ENCODE results near the gene ATG101. TPM values are rescaled to one million over a fixed set of nuclear protein-coding genes. Genes with fewer than 3 reads are reported as not detected.

The ATG101 gene
- polyA plus RNA-seq, 1 of the 3 experiments (the other 2 are of a cell fraction) = 160 TPM

DNA sequence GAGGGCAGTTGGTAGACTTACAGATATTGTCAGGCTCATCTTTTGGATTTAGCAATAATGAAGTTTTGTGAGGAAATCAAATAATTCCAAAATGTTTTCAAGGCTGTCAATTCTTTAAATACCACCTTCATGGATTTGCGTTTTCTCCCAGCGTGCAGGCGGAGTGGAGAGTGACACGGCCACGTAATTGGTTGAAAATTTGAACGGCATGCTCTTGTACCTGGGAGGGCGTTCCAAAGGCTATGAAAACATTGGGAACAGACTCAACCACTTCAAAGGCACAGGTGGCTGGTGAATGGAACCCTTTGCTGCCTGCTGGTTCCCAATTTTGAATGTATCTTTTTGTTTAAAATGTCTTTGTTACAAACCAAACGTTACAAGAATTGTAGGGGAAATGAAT is 22.1 kb downstream of the ATG101 start:
- no peaks in the 10 kb centered on the region for H4K20me1 ChIP-seq (ENCODE audit: insufficient read depth)
- WGBS (ENCODE audit: low lambda C conversion rate) = 59% methylated on average over 7 of the region's 8 CpGs
- TF ChIP-seq EZH2phosphoT487 (IDR thresholded peaks at IDR 0.05; ENCODE audit: borderline replicate concordance, low read depth) (no peak), TAF1 (IDR thresholded peaks at IDR 0.05; ENCODE audit: borderline replicate concordance, low read depth, low read length) (no peak), RCOR1 (IDR thresholded peaks at IDR 0.05; ENCODE audit: low read length) (no peak), EP300 (IDR thresholded peaks at IDR 0.05; ENCODE audit: borderline replicate concordance in 1 of 2, low read depth in 1 of 2, low read length in 1 of 2) (no peak), TEAD4 (IDR thresholded peaks at IDR 0.05; ENCODE audit: borderline replicate concordance, insufficient read depth) (no peak), GATA2 (CRISPR knock-in tag; IDR thresholded peaks at IDR 0.05) (no peak), ELF1 (IDR thresholded peaks at IDR 0.05) (no peak), NFIC (IDR thresholded peaks at IDR 0.05; ENCODE audit: borderline replicate concordance) (no peak), IRF3 (IDR thresholded peaks at IDR 0.05; ENCODE audit: low read depth, low read length) (no peak), JUND (IDR thresholded peaks at IDR 0.05) (no peak)
- TF ChIP-seq, protein P1, sequence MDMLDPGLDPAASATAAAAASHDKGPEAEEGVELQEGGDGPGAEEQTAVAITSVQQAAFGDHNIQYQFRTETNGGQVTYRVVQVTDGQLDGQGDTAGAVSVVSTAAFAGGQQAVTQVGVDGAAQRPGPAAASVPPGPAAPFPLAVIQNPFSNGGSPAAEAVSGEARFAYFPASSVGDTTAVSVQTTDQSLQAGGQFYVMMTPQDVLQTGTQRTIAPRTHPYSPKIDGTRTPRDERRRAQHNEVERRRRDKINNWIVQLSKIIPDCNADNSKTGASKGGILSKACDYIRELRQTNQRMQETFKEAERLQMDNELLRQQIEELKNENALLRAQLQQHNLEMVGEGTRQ (IDR thresholded peaks at IDR 0.05; ENCODE audit: borderline replicate concordance, low read depth, low read length) = no peak

DNA sequence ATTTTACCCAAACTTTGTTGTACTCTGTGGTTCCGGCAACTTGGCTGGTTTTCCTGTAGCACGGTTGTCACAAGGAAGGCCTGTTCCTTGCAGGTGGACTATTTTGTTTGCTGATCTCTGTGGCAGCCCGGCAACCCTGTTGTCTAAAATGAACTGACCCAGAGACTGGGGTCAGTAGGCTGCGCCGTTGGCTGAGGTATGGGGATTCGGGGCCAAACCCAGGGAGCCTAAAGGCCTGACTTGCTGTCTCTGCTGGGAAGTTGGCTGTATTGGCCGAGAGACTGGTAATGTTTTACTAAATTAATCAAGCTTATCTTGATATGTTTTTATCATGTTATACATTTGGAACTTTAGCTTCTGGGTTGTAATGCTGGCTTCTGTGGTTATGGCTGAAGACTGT is 23.6 kb downstream of the ATG101 start:
- H3K4me2 ChIP-seq = no peak overlapping the region
- H3K9me3 ChIP-seq = no peaks in the 10 kb centered on the region
- WGBS (ENCODE audit: low lambda C conversion rate) = 64% methylated on average over 7 of the region's 7 CpGs
- no peak overlapping the region for H2AFZ ChIP-seq (ENCODE audit: low read depth)
- H4K20me1 ChIP-seq (ENCODE audit: insufficient read depth) = no peaks in the 10 kb centered on the region
- ChIA-PET POLR2A (no interaction called here), CTCF (interaction anchor here (0.7 to 2.1 kb wide), 5 partner anchors 8 to 89 kb away, joined by 5 to 21 read pairs (median 6); no protein-coding TSS in a partner anchor)
- H3K27me3 ChIP-seq (ENCODE audit: insufficient read depth) = peaks cover 35% of the 10 kb centered on the region
- H3K4me1 ChIP-seq (ENCODE audit: control insufficient read depth in 1 of 2, insufficient read depth in 2 of 2, low read depth in 1 of 2, low read length in 1 of 2) = no peaks in the 10 kb centered on the region; a peak in 1 of 4 replicates
- H3K36me3 ChIP-seq (replicated peaks in 1 of 2; ENCODE audit: control insufficient read depth in 1 of 2, insufficient read depth in 2 of 2, low read length in 1 of 2) = no peaks in the 10 kb centered on the region
- H3K9me2 ChIP-seq = no peaks in the 10 kb centered on the region
- DNase-seq = peak; percentile 34
- no peaks in the 10 kb centered on the region for H3K79me2 ChIP-seq (ENCODE audit: insufficient read depth)
- no peaks in the 10 kb centered on the region for H3F3A ChIP-seq (replicated peaks; ENCODE audit: insufficient read depth)
- H3K4me3 ChIP-seq (ENCODE audit: low read depth in 2 of 2, low read length in 1 of 2) = no peak overlapping the region
- no peak overlapping the region for H3K27ac ChIP-seq (ENCODE audit: low read depth in 2 of 2, low read length in 1 of 2)
- no peak overlapping the region for H3K9ac ChIP-seq
- no peak for TF ChIP-seq GABPA (IDR thresholded peaks at IDR 0.05; ENCODE audit: low read depth)
- no peak for TF ChIP-seq CTCF (IDR thresholded peaks at IDR 0.05)
- no peak for TF ChIP-seq FOSL2 (IDR thresholded peaks at IDR 0.05; ENCODE audit: borderline replicate concordance, low read depth)
- no peak for TF ChIP-seq REST (IDR thresholded peaks at IDR 0.05; ENCODE audit: low read depth, low read length)
- TF ChIP-seq NFIC (IDR thresholded peaks at IDR 0.05; ENCODE audit: borderline replicate concordance) = no peak
- TF ChIP-seq USF1 (IDR thresholded peaks at IDR 0.05; ENCODE audit: borderline replicate concordance, low read depth) = no peak
- TF ChIP-seq JUND (IDR thresholded peaks at IDR 0.05) = no peak
- no peak for TF ChIP-seq FOXJ3 (CRISPR knock-in tag; IDR thresholded peaks at IDR 0.05)

More for the DNA sequence above, 22.1 kb downstream of the ATG101 start:
- ChIA-PET CTCF (interaction anchor here (1.0 to 2.0 kb wide), 6 partner anchors 9 to 66 kb away, joined by 3 to 21 read pairs (median 4); no protein-coding TSS in a partner anchor), POLR2A (no interaction called here)
- DNase-seq = peak; percentile 5
- H3K9ac ChIP-seq = no peak overlapping the region
- H3K27me3 ChIP-seq (ENCODE audit: insufficient read depth) = peaks cover 35% of the 10 kb centered on the region
- no peak overlapping the region for H2AFZ ChIP-seq (ENCODE audit: low read depth)
- H3K4me1 ChIP-seq (ENCODE audit: control insufficient read depth in 1 of 2, insufficient read depth in 2 of 2, low read depth in 1 of 2, low read length in 1 of 2) = no peaks in the 10 kb centered on the region; a peak in 1 of 4 replicates
- no peak overlapping the region for H3K27ac ChIP-seq (ENCODE audit: low read depth in 2 of 2, low read length in 1 of 2)
- no peak overlapping the region for H3K4me2 ChIP-seq
- no peak overlapping the region for H3K4me3 ChIP-seq (ENCODE audit: low read depth in 2 of 2, low read length in 1 of 2)
- H3K9me2 ChIP-seq = no peaks in the 10 kb centered on the region
- H3K9me3 ChIP-seq = no peaks in the 10 kb centered on the region
- no peaks in the 10 kb centered on the region for H3F3A ChIP-seq (replicated peaks; ENCODE audit: insufficient read depth)
- H3K36me3 ChIP-seq (replicated peaks in 1 of 2; ENCODE audit: control insufficient read depth in 1 of 2, insufficient read depth in 2 of 2, low read length in 1 of 2) = no peaks in the 10 kb centered on the region
- no peaks in the 10 kb centered on the region for H3K79me2 ChIP-seq (ENCODE audit: insufficient read depth)

Data from SK-N-SH (cell line).